Nephron (organoid): ENCODE measurements around the gene MICAL3.

ENCODE experiments used
- H3K27ac Mint-ChIP-seq, 3 experiments: 2 replicates each; pipeline ENCODE4 v1.8.0; 2020; ENCODE audit warnings: mixed read lengths in 3 of 3, mild to moderate bottlenecking in 2 of 3, moderate library complexity in 1 of 3
- H3K27me3 Mint-ChIP-seq: 2 replicates; pipeline ENCODE4 v1.8.0; 2021; ENCODE audit warnings: low read depth, mild to moderate bottlenecking, moderate library complexity, mixed read lengths
- H3K36me3 Mint-ChIP-seq: 2 replicates; pipeline ENCODE4 v1.8.0; 2020; ENCODE audit warnings: low read depth, mixed read lengths
- H3K4me1 Mint-ChIP-seq: 2 replicates; pipeline ENCODE4 v1.8.0; 2020; ENCODE audit warnings: mixed read lengths
- H3K4me3 Mint-ChIP-seq, 3 experiments: 2 replicates each; pipeline ENCODE4 v1.8.0; 2020; ENCODE audit warnings: mild to moderate bottlenecking in 3 of 3, mixed read lengths in 3 of 3, moderate library complexity in 2 of 3
- H3K9me3 Mint-ChIP-seq: 2 replicates; pipeline ENCODE4 v1.8.0; 2020; ENCODE audit warnings: mixed read lengths
- TF ChIP-seq, protein P1 (sequence below), 3 experiments: fragments of 200-600 bp; sonication (generic); IDR thresholded peaks; one replicate each; pipeline ENCODE4 v1.5.0; 2021; ENCODE audit warnings: antibody characterized with exemption in 3 of 3; ENCODE audit not compliant: unreplicated experiment in 3 of 3

The MICAL3 gene

DNA sequence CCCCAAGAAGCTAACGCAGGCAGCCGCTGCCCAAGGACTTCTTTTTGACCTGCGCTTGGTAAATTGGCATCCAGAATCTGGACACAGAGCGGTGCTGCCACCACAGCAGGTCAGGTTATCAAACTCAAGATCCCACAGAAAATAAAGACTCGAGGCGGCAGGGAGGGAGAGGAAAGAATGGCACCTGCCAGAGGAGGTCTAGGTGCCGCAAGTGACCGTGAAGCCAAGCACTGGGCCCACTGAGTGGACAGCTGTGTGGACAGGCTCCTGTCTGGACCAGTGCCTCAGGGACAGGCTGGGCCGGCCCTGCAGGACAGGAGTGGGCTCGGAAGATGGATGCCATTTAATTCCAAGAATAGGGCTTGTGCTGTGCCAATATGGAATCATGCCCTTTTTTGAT is 277.4 kb downstream of the MICAL3 start:
- no peaks in the 10 kb centered on the region for H3K4me1 Mint-ChIP-seq
- H3K4me3 Mint-ChIP-seq = no peak overlapping the region
- H3K9me3 Mint-ChIP-seq = no peaks in the 10 kb centered on the region
- no peaks in the 10 kb centered on the region for H3K36me3 Mint-ChIP-seq
- H3K27ac Mint-ChIP-seq = no peak overlapping the region
- TF ChIP-seq, protein P1, sequence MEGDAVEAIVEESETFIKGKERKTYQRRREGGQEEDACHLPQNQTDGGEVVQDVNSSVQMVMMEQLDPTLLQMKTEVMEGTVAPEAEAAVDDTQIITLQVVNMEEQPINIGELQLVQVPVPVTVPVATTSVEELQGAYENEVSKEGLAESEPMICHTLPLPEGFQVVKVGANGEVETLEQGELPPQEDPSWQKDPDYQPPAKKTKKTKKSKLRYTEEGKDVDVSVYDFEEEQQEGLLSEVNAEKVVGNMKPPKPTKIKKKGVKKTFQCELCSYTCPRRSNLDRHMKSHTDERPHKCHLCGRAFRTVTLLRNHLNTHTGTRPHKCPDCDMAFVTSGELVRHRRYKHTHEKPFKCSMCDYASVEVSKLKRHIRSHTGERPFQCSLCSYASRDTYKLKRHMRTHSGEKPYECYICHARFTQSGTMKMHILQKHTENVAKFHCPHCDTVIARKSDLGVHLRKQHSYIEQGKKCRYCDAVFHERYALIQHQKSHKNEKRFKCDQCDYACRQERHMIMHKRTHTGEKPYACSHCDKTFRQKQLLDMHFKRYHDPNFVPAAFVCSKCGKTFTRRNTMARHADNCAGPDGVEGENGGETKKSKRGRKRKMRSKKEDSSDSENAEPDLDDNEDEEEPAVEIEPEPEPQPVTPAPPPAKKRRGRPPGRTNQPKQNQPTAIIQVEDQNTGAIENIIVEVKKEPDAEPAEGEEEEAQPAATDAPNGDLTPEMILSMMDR (IDR thresholded peaks at IDR 0.05; ENCODE audit: unreplicated experiment in 3 of 3) = no peak
- no peaks in the 10 kb centered on the region for H3K27me3 Mint-ChIP-seq

DNA sequence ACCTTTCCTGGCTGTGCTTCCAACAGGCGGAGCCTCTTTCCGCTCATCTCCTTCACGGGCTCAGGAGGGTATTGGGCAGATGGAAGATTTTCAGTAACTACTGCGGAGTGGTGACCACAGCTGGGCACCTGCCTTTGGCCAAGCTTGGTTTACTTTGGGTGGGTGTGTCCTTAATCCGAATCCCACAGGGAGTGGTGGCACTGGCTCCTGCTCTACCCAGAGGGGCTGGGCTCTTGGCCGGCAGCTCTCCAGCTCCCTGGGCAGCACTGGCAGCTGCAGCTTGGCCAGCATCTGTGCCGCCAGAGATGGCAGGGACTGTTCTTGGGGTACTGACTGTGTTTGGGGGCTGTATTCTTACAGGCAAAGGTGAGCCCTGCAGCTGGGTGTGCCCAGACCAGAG is 279.9 kb downstream of the MICAL3 start:
- no peak overlapping the region for H3K4me3 Mint-ChIP-seq
- TF ChIP-seq, protein P1 (IDR thresholded peaks at IDR 0.05; ENCODE audit: unreplicated experiment in 3 of 3) = no peak
- H3K9me3 Mint-ChIP-seq = no peaks in the 10 kb centered on the region
- no peaks in the 10 kb centered on the region for H3K4me1 Mint-ChIP-seq
- no peak overlapping the region for H3K27ac Mint-ChIP-seq
- no peaks in the 10 kb centered on the region for H3K27me3 Mint-ChIP-seq
- H3K36me3 Mint-ChIP-seq = no peaks in the 10 kb centered on the region

DNA sequence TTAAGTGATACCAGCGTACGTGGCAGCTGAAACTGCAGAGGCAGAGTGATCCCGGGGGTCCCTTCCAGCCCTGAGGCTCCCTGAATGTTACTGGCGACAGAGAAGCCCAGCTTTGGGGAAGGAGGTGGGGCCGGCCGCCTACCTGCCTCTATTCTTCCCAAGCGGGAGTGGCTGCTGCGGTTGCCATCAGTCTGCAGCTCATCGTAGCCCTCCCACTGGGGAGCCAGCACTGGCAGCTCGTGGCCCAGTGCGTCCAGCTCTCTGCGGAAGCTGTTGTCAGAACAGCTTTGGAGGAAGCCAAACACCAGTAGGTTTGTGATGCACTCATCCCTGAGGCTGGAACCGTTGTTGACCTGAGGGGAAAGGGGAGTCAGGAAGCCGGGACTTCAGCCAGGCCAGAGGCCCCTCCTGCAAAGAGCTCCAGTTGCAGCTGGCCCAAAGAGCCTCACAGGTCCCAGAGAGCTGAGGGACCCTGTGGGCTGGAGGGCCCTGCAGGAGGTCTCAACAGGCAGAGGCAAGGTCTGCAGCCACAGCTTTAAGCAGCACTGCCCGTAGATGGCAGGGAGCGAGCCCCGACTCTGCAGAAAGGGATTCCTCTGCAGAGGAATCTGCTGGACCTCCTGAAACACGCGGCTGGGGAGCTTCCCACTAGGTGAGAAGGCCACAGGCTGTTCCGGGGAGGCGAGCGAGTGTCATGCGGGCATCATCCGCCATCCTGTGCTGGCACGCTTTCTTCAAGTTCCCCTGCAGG is 280.5 kb downstream of the MICAL3 start:
- Mint-ChIP-seq H3K27me3 (no peaks in the 10 kb centered on the region), H3K9me3 (no peaks in the 10 kb centered on the region), H3K4me3 (no peak overlapping the region), H3K4me1 (no peaks in the 10 kb centered on the region), H3K27ac (no peak overlapping the region), H3K36me3 (no peaks in the 10 kb centered on the region)
- TF ChIP-seq, protein P1 (IDR thresholded peaks at IDR 0.05; ENCODE audit: unreplicated experiment in 3 of 3) = no peak

DNA sequence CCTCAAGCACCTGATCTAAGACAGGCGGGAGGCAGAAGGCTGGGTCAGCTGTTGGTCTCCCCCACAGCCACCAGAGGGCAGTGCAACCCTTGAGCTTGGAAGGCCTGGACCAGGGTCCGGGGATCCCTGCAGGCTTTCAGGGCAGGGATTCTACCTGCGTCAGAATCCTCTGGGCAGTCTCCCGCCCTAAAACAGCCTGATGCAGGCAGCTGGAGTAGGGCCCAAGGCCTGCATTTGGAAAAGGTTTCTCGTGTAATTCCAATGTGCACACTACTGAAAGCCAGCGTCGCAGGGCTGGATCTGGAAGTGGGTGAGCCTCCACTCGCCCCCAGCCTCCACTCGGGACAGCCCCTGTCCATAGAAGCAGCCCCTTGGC is 281.8 kb downstream of the MICAL3 start:
- Mint-ChIP-seq H3K4me3 (no peak overlapping the region), H3K9me3 (no peaks in the 10 kb centered on the region), H3K4me1 (no peaks in the 10 kb centered on the region), H3K36me3 (no peaks in the 10 kb centered on the region), H3K27ac (no peak overlapping the region), H3K27me3 (no peaks in the 10 kb centered on the region)
- TF ChIP-seq, protein P1 (IDR thresholded peaks at IDR 0.05; ENCODE audit: unreplicated experiment in 3 of 3) = peak; percentile 77 to 81 (median 78)

DNA sequence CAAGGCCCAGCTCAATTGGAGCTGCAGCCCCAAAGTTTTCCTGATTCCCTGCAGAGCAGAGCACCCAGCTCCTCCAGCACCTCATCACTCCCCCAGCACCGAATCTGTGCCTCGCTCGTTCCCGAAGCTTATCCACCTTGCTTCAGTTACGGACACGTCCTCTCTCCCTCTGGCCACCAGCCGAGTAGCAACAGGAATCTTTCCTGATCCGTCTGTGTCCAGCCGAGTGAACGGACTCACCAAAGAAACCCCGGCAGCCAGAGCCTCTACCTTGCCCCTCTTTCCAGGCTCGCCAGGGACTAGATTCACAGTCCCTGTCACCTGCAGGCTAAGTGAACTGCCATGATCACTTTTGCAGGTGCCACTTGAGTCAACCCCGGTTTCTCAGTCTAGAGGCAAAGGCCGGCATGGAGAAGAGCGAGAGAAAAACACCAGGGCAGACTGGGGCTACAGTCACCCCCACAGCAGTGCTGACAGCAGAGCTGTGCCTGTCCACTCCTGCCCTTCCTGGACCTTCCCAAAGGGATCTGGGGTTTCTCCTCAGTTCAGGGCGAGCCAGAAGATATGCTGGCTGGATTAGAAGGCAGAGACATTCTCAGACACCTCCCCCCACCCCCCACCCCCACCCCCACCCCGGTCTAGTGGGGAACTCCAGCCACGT is 282.4 kb downstream of the MICAL3 start:
- TF ChIP-seq, protein P1 (IDR thresholded peaks at IDR 0.05; ENCODE audit: unreplicated experiment in 3 of 3) = no peak
- Mint-ChIP-seq H3K4me3 (no peak overlapping the region), H3K27me3 (no peaks in the 10 kb centered on the region), H3K27ac (no peak overlapping the region), H3K36me3 (no peaks in the 10 kb centered on the region), H3K9me3 (no peaks in the 10 kb centered on the region), H3K4me1 (no peaks in the 10 kb centered on the region)
